ENCODE data around the gene LAMB1.

The LAMB1 gene

DNA sequence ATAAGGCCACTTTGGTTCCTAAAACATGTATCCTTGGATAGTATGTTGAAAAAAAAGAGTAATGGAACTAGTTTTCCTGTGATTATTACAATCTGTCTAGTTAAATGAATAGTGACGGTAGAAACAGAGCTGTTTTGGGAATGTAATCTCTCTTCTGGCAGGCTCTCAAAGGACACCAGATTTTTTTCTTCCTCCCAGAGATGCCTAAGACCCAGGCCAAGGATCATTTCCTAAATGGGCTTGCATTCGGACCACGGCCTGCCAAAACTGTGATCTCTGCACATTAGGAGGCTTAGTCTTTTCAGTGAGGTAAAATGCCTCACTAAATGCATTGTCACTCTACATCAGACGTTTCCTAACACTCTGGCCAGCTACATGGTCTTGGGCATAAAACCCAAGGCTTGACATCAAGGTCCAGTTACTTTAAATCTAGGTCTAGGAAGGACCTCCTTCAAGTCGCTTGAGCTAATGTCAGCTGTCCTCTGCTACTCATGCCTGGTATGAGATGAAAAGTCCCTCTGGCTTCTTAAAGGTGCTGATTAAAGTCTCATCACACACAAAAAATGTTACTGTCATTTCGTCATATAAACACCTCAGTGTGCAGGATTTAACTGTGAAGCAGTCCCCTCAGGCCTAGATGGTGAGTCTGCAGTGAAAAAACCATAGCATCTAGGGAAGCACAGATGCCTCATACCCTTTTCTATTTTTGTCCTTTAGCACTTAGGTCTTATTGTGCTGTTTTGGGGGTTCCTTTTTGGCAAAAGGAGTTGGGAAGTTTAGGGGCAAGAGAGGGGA lies 64.3 kb downstream of the LAMB1 start:
- no peak for TF ChIP-seq EZH2 (IDR thresholded peaks at IDR 0.05; ENCODE audit: borderline replicate concordance, low read length)
- TF ChIP-seq, protein P1, sequence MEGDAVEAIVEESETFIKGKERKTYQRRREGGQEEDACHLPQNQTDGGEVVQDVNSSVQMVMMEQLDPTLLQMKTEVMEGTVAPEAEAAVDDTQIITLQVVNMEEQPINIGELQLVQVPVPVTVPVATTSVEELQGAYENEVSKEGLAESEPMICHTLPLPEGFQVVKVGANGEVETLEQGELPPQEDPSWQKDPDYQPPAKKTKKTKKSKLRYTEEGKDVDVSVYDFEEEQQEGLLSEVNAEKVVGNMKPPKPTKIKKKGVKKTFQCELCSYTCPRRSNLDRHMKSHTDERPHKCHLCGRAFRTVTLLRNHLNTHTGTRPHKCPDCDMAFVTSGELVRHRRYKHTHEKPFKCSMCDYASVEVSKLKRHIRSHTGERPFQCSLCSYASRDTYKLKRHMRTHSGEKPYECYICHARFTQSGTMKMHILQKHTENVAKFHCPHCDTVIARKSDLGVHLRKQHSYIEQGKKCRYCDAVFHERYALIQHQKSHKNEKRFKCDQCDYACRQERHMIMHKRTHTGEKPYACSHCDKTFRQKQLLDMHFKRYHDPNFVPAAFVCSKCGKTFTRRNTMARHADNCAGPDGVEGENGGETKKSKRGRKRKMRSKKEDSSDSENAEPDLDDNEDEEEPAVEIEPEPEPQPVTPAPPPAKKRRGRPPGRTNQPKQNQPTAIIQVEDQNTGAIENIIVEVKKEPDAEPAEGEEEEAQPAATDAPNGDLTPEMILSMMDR (IDR thresholded peaks at IDR 0.05; ENCODE audit: low read length), result no peak
- Histone ChIP-seq H3K9me3 (ENCODE audit: low read length) (no peaks in the 10 kb centered on the region), H2AFZ (ENCODE audit: low read length) (no peak overlapping the region), H3F3A (ENCODE audit: insufficient read depth, low read length) (no peaks in the 10 kb centered on the region), H3K4me2 (ENCODE audit: low read length) (no peak overlapping the region), H3K4me1 (ENCODE audit: insufficient read depth, low read length, severe bottlenecking) (no peaks in the 10 kb centered on the region), H4K20me1 (ENCODE audit: insufficient read depth, low read length) (no peaks in the 10 kb centered on the region), H3K4me3 (ENCODE audit: low read depth, low read length, poor library complexity, severe bottlenecking) (no peak overlapping the region), H3K9me2 (ENCODE audit: low read depth, low read length) (no peaks in the 10 kb centered on the region), H3K79me2 (ENCODE audit: insufficient read depth, low read length) (no peaks in the 10 kb centered on the region), H3K27ac (ENCODE audit: low read depth, low read length, poor library complexity, severe bottlenecking) (no peak overlapping the region), H3K9ac (ENCODE audit: low read length) (no peak overlapping the region), H3K27me3 (ENCODE audit: insufficient read depth, low read length) (no peaks in the 10 kb centered on the region), H3K36me3 (ENCODE audit: insufficient read depth, low read length) (no peaks in the 10 kb centered on the region)

DNA sequence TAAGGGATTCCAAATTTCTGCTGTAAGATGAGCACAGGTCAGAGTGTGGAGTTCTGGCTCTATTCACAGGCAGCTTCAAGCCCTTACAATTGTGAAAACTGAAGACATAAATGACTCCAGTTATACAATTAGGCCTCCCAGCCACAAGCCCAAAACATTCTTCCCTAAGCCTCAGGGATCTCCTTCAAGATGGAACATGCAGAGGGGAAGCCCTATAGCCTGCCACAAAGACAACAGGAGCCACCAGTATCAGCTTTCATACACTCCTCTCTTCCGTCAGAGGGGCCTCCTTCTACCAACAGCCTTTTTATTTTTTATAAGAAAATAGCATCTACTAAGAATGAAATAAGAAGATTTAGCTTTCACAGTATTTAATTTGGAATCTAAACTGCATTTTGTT lies 65.4 kb downstream of the LAMB1 start:
- H4K20me1 ChIP-seq (ENCODE audit: insufficient read depth, low read length), result no peaks in the 10 kb centered on the region
- no peaks in the 10 kb centered on the region for H3F3A ChIP-seq (ENCODE audit: insufficient read depth, low read length)
- no peaks in the 10 kb centered on the region for H3K27me3 ChIP-seq (ENCODE audit: insufficient read depth, low read length)
- no peaks in the 10 kb centered on the region for H3K9me2 ChIP-seq (ENCODE audit: low read depth, low read length)
- H3K79me2 ChIP-seq (ENCODE audit: insufficient read depth, low read length), result no peaks in the 10 kb centered on the region
- H3K4me2 ChIP-seq (ENCODE audit: low read length), result no peak overlapping the region
- H3K4me3 ChIP-seq (ENCODE audit: low read depth, low read length, poor library complexity, severe bottlenecking), result no peak overlapping the region
- no peaks in the 10 kb centered on the region for H3K9me3 ChIP-seq (ENCODE audit: low read length)
- H3K36me3 ChIP-seq (ENCODE audit: insufficient read depth, low read length), result no peaks in the 10 kb centered on the region
- no peak overlapping the region for H3K9ac ChIP-seq (ENCODE audit: low read length)
- no peak overlapping the region for H3K27ac ChIP-seq (ENCODE audit: low read depth, low read length, poor library complexity, severe bottlenecking)
- TF ChIP-seq EZH2 (IDR thresholded peaks at IDR 0.05; ENCODE audit: borderline replicate concordance, low read length), result no peak
- no peaks in the 10 kb centered on the region for H3K4me1 ChIP-seq (ENCODE audit: insufficient read depth, low read length, severe bottlenecking)
- no peak overlapping the region for H2AFZ ChIP-seq (ENCODE audit: low read length)

DNA sequence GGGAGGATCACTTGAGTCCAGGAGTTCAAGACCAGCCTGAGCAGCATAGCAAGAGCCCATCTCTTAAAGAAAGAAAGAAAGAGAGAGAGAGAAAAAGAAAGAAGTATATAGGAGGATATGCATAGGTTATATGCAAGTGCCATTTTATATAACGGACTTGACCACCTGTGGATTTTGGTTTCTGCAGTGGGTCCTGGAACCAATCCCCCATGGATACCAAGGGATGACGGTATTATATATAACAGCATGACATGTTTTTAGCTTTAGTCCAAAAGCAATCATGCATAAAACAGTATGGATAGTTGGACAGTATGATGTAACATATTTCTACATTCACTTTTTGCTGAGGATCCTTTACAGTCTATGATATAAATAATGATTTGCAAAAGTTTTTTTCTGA lies 66.6 kb downstream of the LAMB1 start:
- Histone ChIP-seq H3K36me3 (ENCODE audit: insufficient read depth, low read length) (no peaks in the 10 kb centered on the region), H3K27me3 (ENCODE audit: insufficient read depth, low read length) (no peaks in the 10 kb centered on the region), H3K9me2 (ENCODE audit: low read depth, low read length) (no peaks in the 10 kb centered on the region), H3K9me3 (ENCODE audit: low read length) (no peaks in the 10 kb centered on the region), H3K4me1 (ENCODE audit: insufficient read depth, low read length, severe bottlenecking) (no peaks in the 10 kb centered on the region), H3K79me2 (ENCODE audit: insufficient read depth, low read length) (no peaks in the 10 kb centered on the region), H2AFZ (ENCODE audit: low read length) (no peak overlapping the region), H3K4me2 (ENCODE audit: low read length) (no peak overlapping the region), H3F3A (ENCODE audit: insufficient read depth, low read length) (no peaks in the 10 kb centered on the region), H4K20me1 (ENCODE audit: insufficient read depth, low read length) (no peaks in the 10 kb centered on the region), H3K4me3 (ENCODE audit: low read depth, low read length, poor library complexity, severe bottlenecking) (no peak overlapping the region), H3K9ac (ENCODE audit: low read length) (no peak overlapping the region), H3K27ac (ENCODE audit: low read depth, low read length, poor library complexity, severe bottlenecking) (no peak overlapping the region)
- no peak for TF ChIP-seq EZH2 (IDR thresholded peaks at IDR 0.05; ENCODE audit: borderline replicate concordance, low read length)

DNA sequence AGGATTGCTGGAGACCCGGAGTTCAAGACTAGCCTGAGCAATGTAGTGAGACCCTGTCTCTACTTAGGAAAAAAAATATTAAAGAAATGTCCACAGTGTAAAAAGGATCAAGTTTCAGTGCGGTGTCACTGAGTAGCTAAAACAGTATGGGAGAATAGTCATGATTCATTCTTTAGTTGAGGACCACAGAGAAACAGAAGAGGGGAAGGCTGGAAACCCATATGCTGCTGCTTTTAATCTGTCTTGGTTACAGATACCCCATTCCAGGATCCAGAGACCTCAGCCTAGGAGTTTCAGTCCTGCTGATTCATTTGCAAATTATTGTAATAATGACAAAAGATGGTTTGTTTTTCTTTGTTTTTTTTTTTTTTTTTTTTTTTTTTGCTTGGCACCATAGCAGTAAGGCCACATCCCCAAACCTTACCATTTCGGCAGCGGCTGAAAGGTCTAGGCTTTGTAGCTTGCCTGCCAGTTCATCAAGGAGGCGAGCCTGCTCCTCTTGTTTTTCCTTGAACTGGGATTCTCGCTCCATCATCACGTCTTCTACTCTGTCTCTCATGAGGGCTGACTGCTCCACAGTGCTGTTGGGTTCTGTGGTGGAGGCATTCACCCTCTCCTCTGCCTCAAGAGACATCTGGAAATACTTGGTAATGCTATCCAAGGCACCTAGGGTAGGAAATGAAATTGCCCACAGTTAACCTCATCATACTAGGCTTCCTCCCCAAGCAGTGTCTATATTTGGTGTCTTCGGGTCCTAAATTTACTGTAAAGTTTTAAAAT lies 67.8 kb downstream of the LAMB1 start:
- H3K9me2 ChIP-seq (ENCODE audit: low read depth, low read length), result no peaks in the 10 kb centered on the region
- TF ChIP-seq EZH2 (IDR thresholded peaks at IDR 0.05; ENCODE audit: borderline replicate concordance, low read length), result no peak
- TF ChIP-seq, protein P1 (IDR thresholded peaks at IDR 0.05; ENCODE audit: low read length), result no peak
- H3K36me3 ChIP-seq (ENCODE audit: insufficient read depth, low read length), result no peaks in the 10 kb centered on the region
- H3K9ac ChIP-seq (ENCODE audit: low read length), result no peak overlapping the region
- H3K27ac ChIP-seq (ENCODE audit: low read depth, low read length, poor library complexity, severe bottlenecking), result no peak overlapping the region
- no peaks in the 10 kb centered on the region for H4K20me1 ChIP-seq (ENCODE audit: insufficient read depth, low read length)
- no peaks in the 10 kb centered on the region for H3F3A ChIP-seq (ENCODE audit: insufficient read depth, low read length)
- H3K27me3 ChIP-seq (ENCODE audit: insufficient read depth, low read length), result no peaks in the 10 kb centered on the region
- no peaks in the 10 kb centered on the region for H3K4me1 ChIP-seq (ENCODE audit: insufficient read depth, low read length, severe bottlenecking)
- H3K4me3 ChIP-seq (ENCODE audit: low read depth, low read length, poor library complexity, severe bottlenecking), result no peak overlapping the region
- no peaks in the 10 kb centered on the region for H3K79me2 ChIP-seq (ENCODE audit: insufficient read depth, low read length)
- H3K4me2 ChIP-seq (ENCODE audit: low read length), result no peak overlapping the region
- no peak overlapping the region for H2AFZ ChIP-seq (ENCODE audit: low read length)
- H3K9me3 ChIP-seq (ENCODE audit: low read length), result no peaks in the 10 kb centered on the region
